Hematopoietic multipotent progenitor cell (in vitro differentiated cells): ENCODE results near the gene LPAR1. TPM values are rescaled to one million over a fixed set of nuclear protein-coding genes. Genes with fewer than 3 reads are reported as not detected.

Experiments
- DNase-seq, 3 donors: peaks; one replicate each; pipeline ENCODE4 v3.0.0-alpha.2; 2011 to 2015; ENCODE audit warnings: low read depth in 2 of 3, low spot score in 2 of 3
- total RNA-seq: library from RNA; depleted of rRNA; stranded (reverse); fragments of >200 nt; gene quantifications from one replicate; pipeline ENCODE4 v1.2.3, GENCODE V29; 2012

The LPAR1 gene
- total RNA-seq, 1 donor: 0.27 TPM

DNA sequence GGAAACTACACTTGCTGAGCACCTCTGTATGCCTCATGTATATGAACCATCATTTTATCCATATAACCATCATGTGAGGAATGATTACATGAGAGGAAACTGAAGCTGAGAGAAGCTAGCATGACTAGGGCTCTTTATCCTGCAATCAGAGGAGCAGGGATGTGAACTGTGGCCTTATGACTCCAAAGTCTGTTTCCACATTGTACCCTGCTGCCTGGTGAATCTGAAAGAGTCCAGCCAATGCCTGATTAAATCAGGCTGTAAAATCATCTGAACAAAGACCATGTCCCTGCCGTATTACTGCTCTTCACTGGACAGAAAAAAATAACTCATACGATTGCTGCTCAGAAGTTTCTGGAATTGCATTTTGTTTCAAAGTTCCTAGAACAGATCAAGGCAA is 67.0 kb downstream of the LPAR1 start:
- DNase-seq: no peak

- DNase-seq: no peak
Measured at GRCh38 chr9:110969971-110970386, 68.3 kb downstream of the LPAR1 start.

GRCh38 chr9:110968096-110968495 is 70.2 kb downstream of the LPAR1 start:
- no peak for DNase-seq

- DNase-seq: no peak
Measured at GRCh38 chr9:110967196-110967595, 71.1 kb downstream of the LPAR1 start.

DNA sequence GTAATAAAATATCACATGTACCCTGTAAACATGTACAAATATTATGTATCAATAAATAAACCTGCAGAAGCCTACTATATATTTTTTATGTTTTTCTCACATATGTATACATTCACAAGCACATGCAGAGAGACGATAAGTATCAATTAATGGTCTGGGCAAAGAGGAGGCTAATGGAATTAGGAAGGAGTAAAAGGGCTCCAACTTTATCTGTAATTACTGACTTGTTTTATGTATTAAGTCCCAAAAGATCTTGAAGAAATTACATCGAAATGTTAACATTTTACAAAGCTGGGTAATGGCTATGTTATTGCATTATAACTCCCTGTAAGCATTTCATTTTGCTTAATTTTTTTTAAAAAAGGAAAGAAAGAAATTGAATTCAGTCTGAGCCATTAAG is 78.0 kb downstream of the LPAR1 start:
- no peak for DNase-seq

- DNase-seq: no peak
Measured at GRCh38 chr9:110958847-110959246, 79.4 kb downstream of the LPAR1 start.

DNA sequence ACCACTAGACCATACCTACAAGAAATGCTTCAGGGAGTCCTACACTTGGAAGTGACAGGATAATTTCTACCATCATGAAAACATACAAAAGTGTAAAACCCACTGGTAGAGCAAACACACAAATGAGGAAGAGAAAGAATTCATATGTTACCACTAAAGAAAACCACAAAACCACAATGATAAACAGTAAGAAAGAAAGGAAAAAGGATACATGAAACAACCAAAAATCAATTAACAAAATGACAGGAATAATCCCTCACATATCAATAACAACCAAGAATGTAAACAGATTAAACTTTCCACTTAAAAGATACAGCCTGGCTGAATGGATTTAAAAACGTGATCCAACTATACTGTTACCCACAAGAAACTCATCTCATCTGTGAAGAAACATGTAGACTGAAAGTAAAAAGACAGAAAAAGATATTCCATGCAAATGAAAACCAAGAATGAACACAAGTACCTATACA is 83.4 kb downstream of the LPAR1 start:
- peak in 1 of 3 donors; percentile 56 for DNase-seq

DNA sequence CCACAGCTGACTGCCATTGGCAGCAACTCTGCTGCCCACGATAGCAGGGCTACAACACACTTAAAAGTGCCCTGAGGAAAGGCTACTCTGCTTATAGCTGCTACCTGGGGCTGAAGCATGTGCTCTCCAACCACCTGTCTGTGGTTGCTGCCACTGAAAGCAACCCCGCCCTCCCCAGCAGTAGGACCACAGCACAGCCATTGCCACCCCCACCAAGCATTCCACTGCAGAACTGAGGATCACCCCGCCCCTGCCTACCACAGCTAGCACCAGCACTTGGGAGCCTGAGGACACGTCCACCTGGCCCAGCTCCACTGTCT is 85.8 kb downstream of the LPAR1 start:
- DNase-seq: no peak

GRCh38 chr9:110951805-110952539 is 86.3 kb downstream of the LPAR1 start:
- no peak for DNase-seq

- DNase-seq: no peak
Measured at GRCh38 chr9:110950041-110950645, 88.1 kb downstream of the LPAR1 start.

GRCh38 chr9:110949081-110949480 is 89.2 kb downstream of the LPAR1 start:
- DNase-seq: no peak

DNA sequence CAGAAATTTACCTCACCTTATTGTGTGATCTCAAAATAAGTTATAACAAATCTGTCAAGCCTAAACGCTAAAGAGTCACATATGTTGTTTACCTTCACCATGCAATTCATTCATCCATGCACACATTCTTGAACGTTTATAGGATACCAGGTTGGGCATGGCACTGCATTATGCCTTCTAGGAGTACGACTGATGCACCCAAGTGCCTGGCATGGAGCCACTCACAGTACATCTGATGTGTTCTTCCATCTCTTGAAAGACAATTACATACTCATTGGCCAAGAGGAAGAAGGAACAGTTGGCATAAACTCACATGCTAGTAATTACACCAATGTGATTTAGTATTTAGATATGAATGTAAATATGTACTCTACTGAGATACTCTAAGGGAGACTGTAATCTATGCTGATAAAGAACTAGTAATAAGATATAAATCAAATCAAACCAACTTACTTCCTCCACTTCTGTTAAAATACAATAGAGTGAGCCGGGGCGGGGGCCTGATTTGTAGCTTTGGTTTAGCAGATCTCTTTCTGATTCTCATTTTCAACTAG is 90.7 kb downstream of the LPAR1 start:
- no peak for DNase-seq

DNA sequence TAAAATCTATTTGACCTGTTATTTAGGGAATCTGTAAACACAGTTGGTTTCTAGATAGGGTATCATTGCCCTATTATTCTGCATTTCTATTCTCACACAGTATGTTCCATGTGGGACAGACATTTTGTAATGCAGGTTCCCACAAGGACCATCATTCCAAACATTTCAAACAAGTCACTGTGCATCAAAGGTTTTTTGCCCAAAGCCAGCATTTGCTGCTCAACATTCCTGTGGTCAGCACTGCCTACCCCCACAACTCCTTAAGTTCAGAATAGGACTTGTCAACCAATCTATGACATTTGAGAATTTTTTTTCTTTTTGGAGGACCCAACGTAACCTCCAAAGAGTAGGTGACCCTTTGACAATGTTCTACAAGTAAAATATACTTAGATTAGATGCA is 95.7 kb downstream of the LPAR1 start:
- no peak for DNase-seq

DNA sequence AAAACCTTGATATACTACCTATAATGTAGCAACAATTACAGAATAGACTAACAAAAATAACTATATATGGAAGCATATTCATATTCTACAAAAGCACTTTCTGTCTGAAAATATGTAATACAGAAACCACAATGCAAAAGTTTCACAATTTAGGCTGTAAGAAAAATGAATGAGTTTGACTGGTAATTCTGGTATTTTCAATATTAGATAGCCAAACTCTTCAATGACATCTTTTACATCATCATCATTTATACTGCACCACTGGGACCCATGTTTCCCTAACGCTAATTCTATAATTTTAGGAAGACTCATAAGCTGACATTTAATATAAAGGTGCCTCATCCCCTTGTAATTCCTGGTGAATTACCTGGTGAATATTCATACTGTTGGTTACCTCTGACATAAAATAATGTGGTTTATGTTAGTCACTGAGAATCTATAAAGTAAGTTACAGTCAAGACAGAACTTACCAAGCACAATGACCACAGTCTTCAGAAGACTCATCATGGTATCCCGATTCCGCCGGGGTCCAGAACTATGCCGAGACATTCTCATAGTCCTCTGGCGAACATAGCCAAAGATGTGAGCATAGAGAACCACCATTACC is 97.2 kb downstream of the LPAR1 start:
- no peak for DNase-seq

GRCh38 chr9:110939573-110939972 is 98.7 kb downstream of the LPAR1 start:
- no peak for DNase-seq

- DNase-seq: peak in 1 of 3 donors; percentile 9
Measured at GRCh38 chr9:110939047-110939446, 99.2 kb downstream of the LPAR1 start.

- DNase-seq: no peak
Measured at GRCh38 chr9:110938242-110938641, 100.0 kb downstream of the LPAR1 start.

- DNase-seq: no peak
Measured at GRCh38 chr9:110936719-110937452, 101.4 kb downstream of the LPAR1 start.

DNA sequence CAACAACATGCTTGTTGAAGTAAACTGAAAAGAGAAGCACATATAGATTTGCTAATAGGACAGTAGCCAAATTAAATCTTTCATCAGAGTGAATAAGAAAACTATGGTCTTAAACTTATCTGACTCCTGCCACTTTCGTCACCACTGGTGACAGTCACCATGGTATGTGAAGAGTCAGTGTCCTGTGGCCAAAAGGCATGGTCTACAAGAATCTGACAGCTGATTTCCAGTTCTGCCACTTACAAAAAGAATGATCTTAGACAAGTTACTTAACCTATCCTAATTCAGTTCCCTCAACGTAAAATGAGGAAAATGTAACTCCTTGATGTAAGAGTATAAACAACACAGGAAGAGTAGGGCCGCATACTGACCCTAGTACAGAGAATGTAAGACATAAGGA is 102.0 kb downstream of the LPAR1 start:
- no peak for DNase-seq

DNA sequence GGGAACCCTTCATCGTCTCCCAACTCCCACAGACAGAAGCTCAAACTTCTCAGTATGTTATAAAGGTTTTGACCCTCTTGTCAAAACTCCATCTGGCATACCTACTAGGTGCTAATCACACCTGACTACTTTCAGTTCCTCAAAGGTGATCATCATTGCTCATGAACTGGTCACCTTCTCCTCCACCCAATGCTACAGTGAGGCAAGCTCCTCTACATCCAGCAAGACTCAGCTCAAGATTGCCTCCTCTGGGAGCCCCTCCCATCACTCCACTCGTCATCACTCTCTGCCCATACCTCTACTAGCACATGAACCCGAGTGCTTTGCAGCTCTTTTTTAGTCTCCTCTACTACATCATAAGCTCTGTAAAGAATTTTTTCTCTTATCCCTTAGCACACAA is 102.4 kb downstream of the LPAR1 start:
- no peak for DNase-seq

GRCh38 chr9:110933350-110934001 is 104.8 kb downstream of the LPAR1 start:
- DNase-seq: peak in 1 of 3 donors; percentile 37
